ENCODE results near the gene UFC1.

The UFC1 gene

GRCh38 chr1:161193561-161194235 is 39.9 kb downstream of the UFC1 start:
- DNase-seq (ENCODE audit: low spot score): no peak

DNA sequence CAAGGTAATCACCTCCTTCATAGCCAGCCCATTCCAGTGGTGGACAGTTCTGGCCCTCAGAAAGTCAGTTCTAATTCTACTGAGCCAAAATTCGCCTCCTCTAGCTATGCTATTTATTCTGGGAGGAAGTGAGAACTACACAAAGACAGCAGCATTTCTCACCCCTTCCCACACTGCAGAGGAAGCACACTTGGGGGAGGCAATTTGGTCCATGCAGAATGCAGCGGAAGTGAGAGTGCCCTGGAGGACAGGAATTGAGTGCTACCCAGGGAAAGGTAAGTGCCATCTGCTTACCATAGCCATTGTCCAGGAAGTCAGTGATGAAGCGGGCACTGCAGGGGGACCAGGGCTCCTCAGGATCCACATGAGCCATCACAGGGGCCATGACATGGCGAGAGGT is 41.4 kb downstream of the UFC1 start:
- no peak for DNase-seq (ENCODE audit: low spot score)

- DNase-seq (ENCODE audit: low spot score): no peak
Measured at GRCh38 chr1:161196111-161196510, 42.3 kb downstream of the UFC1 start.

GRCh38 chr1:161196521-161197451 is 43.0 kb downstream of the UFC1 start:
- no peak for DNase-seq (ENCODE audit: low spot score)

- no peak for DNase-seq (ENCODE audit: low spot score)
Measured at GRCh38 chr1:161197560-161198193, 43.9 kb downstream of the UFC1 start.

- no peak for DNase-seq (ENCODE audit: low spot score)
Measured at GRCh38 chr1:161198194-161198896, 44.6 kb downstream of the UFC1 start.

DNA sequence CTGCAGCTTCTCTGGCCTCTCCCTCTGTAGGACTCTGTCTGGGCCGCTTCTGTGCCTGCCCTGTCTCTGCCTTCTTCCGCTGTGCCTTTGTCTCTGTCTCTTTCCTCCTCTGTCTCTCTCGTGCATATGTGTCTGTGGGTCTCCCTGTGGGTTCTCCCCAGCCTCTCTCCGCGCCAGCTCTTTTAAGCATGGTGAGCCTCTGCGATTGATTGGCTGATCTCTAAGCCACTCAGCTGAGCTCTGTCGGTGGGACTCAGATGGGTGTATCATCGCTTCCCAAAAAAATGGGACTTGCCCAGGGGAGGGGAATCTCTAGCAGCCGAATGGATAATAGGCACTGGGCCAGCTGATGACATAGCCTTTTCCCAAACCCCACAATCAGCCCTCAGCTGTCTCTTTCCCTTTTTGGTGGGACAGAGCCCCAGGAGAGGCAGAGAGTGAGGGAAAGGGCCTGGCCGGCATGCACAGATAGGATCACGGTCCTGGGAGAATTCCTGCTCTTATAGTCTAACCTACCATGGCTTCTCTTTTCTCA is 45.2 kb downstream of the UFC1 start, which contains the start of gene ADAMTS4:
Gene ADAMTS4 (minus strand): TSS at position 158 of the 535 bp plus-strand sequence. CDS start 427 bp downstream, outside the sequence.
- no peak for DNase-seq (ENCODE audit: low spot score)

DNA sequence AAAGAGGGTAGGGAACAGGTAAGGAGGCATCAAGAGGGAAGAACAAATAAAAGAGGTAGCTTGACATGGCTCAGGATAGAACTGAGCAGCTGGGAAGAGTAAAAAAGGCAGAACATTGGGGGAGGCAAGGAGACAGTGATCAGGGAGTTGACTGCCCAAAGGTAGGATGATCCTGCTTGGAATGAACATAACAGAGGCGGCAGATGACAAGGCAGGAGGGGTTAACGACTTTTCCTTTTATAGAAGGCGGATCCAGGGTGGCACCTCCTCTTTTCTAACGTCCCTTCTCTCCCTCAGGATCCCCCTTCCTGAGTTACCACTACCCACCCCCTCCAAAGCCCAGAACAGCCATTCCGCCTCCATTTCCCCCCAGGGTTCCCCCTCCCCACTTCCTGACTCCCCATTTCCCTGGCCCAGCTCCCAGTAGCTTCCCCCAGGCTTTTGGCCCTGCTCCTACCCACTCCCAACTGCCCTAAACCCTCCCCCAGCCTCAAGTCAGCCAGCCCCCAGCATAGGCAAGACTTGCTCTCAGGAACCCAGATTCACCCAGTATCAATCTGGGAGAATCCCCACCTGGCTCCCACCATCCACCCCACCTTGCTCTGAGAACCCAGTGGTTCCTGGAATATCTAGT is 45.8 kb downstream of the UFC1 start:
- no peak for DNase-seq (ENCODE audit: low spot score)

GRCh38 chr1:161200421-161200991 is 46.7 kb downstream of the UFC1 start:
- no peak for DNase-seq (ENCODE audit: low spot score)

GRCh38 chr1:161200992-161201835 is 47.4 kb downstream of the UFC1 start:
- DNase-seq (ENCODE audit: low spot score): no peak

GRCh38 chr1:161201836-161202712 is 48.3 kb downstream of the UFC1 start, which contains the start of gene NDUFS2:
NDUFS2 (plus strand) TSS chr1:161202367; CDS start chr1:161202386, 19 bp downstream.
- peak; percentile 100 for DNase-seq (ENCODE audit: low spot score)

GRCh38 chr1:161206411-161207140 is 52.8 kb downstream of the UFC1 start:
- DNase-seq (ENCODE audit: low spot score): no peak

GRCh38 chr1:161207173-161207572 is 53.4 kb downstream of the UFC1 start:
- no peak for DNase-seq (ENCODE audit: low spot score)

Data from cerebellar cortex (tissue), 1 donor.